ENCODE measurements around the gene ATP11A. TPM values are rescaled to one million over a fixed set of nuclear protein-coding genes. Genes with fewer than 3 reads are reported as not detected.

ATP11A gene
- total and polyA plus RNA-seq, 2 donors (not counting 3 experiments of a cell fraction or from before 2014, with no cell fraction given) = 16.5 to 88.1 TPM

- Histone ChIP-seq H4K20me1 (replicated peaks; ENCODE audit: control insufficient read depth, extremely low read depth, insufficient read depth, low read length) (no peaks in the 10 kb centered on the region), H3K4me3 (replicated peaks in 1 of 3; ENCODE audit: insufficient read depth in 1 of 3, low read depth in 1 of 3, low read length in 3 of 3) (no peak overlapping the region), H3K79me2 (ENCODE audit: control insufficient read depth, insufficient read depth, low read length) (no peaks in the 10 kb centered on the region), H3K9me3 (replicated peaks; ENCODE audit: control insufficient read depth, insufficient read depth, low read length) (no peaks in the 10 kb centered on the region), H3K27me3 (ENCODE audit: control insufficient read depth in 2 of 2, insufficient read depth in 2 of 2, low read length in 2 of 2) (no peaks in the 10 kb centered on the region), H3K4me1 (ENCODE audit: control insufficient read depth, extremely low read depth, insufficient read depth, low read length) (peaks cover 4% of the 10 kb centered on the region), H3K9ac (replicated peaks; ENCODE audit: extremely low read depth, insufficient read depth, low read length) (no peak overlapping the region), H3K36me3 (ENCODE audit: control insufficient read depth in 2 of 2, extremely low read depth in 1 of 2, insufficient read depth in 2 of 2, low read length in 2 of 2) (peaks cover 0 to 2% of the 10 kb centered on the region in 2 experiments), H3K27ac (ENCODE audit: insufficient read depth, low read depth, low read length) (no peak overlapping the region), H2AFZ (ENCODE audit: low read depth, low read length) (no peak overlapping the region), H3K4me2 (ENCODE audit: insufficient read depth, low read length) (no peak overlapping the region), H3K9me1 (replicated peaks; ENCODE audit: control insufficient read depth, extremely low read depth, insufficient read depth, low read length) (no peaks in the 10 kb centered on the region)
- intact Hi-C loops (cut with micrococcal nuclease) (no loop called here), dilution Hi-C loops (cut with MboI; ENCODE audit: extremely low pct_ligation_motif_present, low sequenced_read_pairs) (no loop called here)
- BruUV-seq (replicated peaks) = no TSS peak
- TF ChIP-seq, protein P1, sequence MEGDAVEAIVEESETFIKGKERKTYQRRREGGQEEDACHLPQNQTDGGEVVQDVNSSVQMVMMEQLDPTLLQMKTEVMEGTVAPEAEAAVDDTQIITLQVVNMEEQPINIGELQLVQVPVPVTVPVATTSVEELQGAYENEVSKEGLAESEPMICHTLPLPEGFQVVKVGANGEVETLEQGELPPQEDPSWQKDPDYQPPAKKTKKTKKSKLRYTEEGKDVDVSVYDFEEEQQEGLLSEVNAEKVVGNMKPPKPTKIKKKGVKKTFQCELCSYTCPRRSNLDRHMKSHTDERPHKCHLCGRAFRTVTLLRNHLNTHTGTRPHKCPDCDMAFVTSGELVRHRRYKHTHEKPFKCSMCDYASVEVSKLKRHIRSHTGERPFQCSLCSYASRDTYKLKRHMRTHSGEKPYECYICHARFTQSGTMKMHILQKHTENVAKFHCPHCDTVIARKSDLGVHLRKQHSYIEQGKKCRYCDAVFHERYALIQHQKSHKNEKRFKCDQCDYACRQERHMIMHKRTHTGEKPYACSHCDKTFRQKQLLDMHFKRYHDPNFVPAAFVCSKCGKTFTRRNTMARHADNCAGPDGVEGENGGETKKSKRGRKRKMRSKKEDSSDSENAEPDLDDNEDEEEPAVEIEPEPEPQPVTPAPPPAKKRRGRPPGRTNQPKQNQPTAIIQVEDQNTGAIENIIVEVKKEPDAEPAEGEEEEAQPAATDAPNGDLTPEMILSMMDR (IDR thresholded peaks at IDR 0.05; ENCODE audit: extremely low read depth in 1 of 2, insufficient read depth in 1 of 2, low read depth in 1 of 2, low read length in 2 of 2) = no peak
- TF ChIP-seq, protein P2, sequence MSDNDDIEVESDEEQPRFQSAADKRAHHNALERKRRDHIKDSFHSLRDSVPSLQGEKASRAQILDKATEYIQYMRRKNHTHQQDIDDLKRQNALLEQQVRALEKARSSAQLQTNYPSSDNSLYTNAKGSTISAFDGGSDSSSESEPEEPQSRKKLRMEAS (IDR thresholded peaks at IDR 0.05; ENCODE audit: insufficient read depth, insufficient read length) = no peak
- TF ChIP-seq POLR2A (IDR thresholded peaks at IDR 0.05; ENCODE audit: low read depth, low read length) (no peak), POLR2AphosphoS5 (IDR thresholded peaks at IDR 0.05; ENCODE audit: insufficient read depth, low read depth, low read length) (no peak), EZH2 (IDR thresholded peaks at IDR 0.05; ENCODE audit: borderline replicate concordance, low read depth, low read length, severe bottlenecking) (no peak), MYC (IDR thresholded peaks at IDR 0.05; ENCODE audit: low read depth, low read length) (no peak), FOS (IDR thresholded peaks at IDR 0.05; ENCODE audit: borderline replicate concordance, insufficient read depth, low read length) (no peak), GATA2 (IDR thresholded peaks at IDR 0.05; ENCODE audit: insufficient read depth, insufficient read length, low read depth, low read length) (no peak), JUN (IDR thresholded peaks at IDR 0.05; ENCODE audit: borderline replicate concordance, insufficient read depth, insufficient read length, low read depth) (no peak)
- DNase-seq (ENCODE audit: low read depth, low spot score) (no peak), FAIRE-seq (no peak)
- CTCF ChIA-PET = no interaction called here
- POLR2A ChIA-PET = no interaction called here
These were observed 84.0 kb downstream of the ATP11A start for GRCh38 chr13:112773601-112774447.

Data from endothelial cell of umbilical vein (primary cell).